Fibroblast of mammary gland (primary cell): Measurements from ENCODE around the gene NDUFS6.

ENCODE experiments used
- DNase-seq: peaks from one replicate; pipeline ENCODE4 v3.0.0-alpha.2; 2010; ENCODE audit warnings: low read depth
- H3K4me3 ChIP-seq: 2 replicates; pipeline ENCODE4 v1.5.1; 2011; ENCODE audit warnings: low read depth, mild to moderate bottlenecking, low read length, moderate library complexity; ENCODE audit not compliant: control insufficient read depth
- CTCF ChIP-seq: conservative IDR thresholded peaks from 2 replicates; pipeline ENCODE4 v1.5.1; 2011; ENCODE audit warnings: low read depth, low read length, inconsistent platforms; ENCODE audit not compliant: control insufficient read depth, insufficient read depth

Gene NDUFS6

GRCh38 chr5:1804001-1804690 is 2.9 kb downstream of the NDUFS6 start:
- TF ChIP-seq CTCF = no peak
- no peak overlapping the region for H3K4me3 ChIP-seq
- no peak for DNase-seq

DNA sequence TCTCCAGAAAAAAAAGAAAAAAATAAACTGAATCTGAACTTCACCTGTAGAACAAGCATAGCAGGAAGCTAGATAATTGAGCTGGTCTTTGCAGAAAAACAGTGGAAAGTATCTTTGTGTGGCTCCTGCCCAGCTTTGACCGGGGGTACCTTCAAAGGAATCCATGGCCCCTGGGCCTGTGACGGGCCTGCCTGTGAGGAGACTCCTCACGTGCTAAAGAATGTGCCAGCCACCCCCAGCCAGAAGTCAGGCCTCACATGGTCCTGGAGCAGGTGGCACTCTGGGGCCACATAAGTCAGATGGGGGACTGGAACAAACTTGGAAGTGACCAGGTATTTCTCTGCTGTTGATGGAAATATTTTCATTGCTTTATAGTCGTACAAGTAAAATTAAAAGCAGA is 4.1 kb downstream of the NDUFS6 start:
- TF ChIP-seq CTCF = no peak
- DNase-seq = no peak

GRCh38 chr5:1805736-1806135 is 4.5 kb downstream of the NDUFS6 start:
- TF ChIP-seq CTCF = no peak
- no peak overlapping the region for H3K4me3 ChIP-seq
- DNase-seq = no peak

More for the DNA sequence above, 4.1 kb downstream of the NDUFS6 start:
- H3K4me3 ChIP-seq = no peak overlapping the region

GRCh38 chr5:1806199-1806598 is 5.0 kb downstream of the NDUFS6 start:
- no peak for TF ChIP-seq CTCF
- no peak for DNase-seq
- no peak overlapping the region for H3K4me3 ChIP-seq

DNA sequence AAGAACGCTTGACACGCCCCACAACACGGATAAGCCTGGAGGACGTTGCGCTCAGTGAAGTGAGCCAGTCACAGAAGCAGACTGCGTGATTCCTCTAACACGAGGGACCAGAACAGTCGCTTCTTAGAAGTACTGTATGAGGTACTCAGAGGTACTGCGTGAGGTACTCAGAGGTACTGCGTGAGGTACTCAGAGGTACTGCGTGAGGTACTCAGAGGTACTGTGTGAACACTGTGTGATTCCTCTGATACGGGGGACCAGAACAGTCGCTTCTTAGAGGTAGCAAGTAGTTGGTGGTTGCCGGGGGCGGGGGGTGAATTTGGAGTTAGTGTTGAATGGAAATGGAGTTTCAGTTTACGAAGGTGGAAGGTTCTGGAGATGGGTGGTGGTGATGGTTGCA is 5.8 kb downstream of the NDUFS6 start:
- H3K4me3 ChIP-seq = no peak overlapping the region
- TF ChIP-seq CTCF = no peak
- DNase-seq = no peak

DNA sequence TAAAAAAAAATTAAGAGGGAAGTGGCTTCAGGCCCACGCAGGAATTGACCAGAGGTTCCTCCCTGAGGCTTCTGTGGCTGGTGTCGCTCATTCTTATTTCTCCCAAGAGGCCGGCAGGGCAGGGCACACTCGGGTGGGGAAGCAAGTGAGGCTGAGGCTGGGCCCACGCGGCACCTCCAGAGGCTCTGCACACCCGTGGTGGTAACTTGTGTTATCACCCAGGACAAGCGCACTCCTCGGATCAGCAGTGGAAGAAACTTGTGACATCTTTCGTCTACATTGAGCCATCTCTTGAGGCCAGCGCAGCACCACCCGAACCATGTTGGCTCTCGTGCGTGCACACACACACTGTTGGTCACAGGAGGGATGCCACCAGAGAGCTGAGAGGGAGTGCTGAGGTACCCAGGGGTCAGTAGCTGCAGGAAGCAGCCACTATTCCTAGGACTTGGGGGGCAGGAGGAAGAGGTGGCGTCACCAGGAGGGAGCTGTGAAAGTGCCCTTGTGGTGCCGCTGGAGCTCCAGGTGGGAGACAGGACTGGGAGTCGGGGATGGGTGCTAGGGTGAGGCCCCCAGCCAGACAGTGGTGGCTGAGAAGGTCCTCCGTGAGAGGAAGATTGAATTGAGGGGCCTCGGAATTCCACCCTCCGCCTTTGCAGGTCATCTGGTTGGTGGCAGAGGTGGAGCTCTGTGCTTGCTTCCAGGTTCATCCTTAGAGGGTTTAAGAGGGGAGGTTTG is 6.4 kb downstream of the NDUFS6 start:
- no peak overlapping the region for H3K4me3 ChIP-seq
- no peak for DNase-seq
- TF ChIP-seq CTCF = no peak
